PC-9 (cell line): ENCODE results near the gene TRIM37.

Source experiments
- EZH2 ChIP-seq: fragments of 200-600 bp; sonication (generic); IDR thresholded peaks from 2 replicates; pipeline ENCODE4 v1.8.0; 2017; ENCODE audit warnings: antibody characterized with exemption, low read depth
- TF ChIP-seq, protein P1 (sequence below): fragments of 200-600 bp; sonication (generic); conservative IDR thresholded peaks from 2 replicates; pipeline ENCODE4 v1.6.1; 2017; ENCODE audit warnings: mixed run types, antibody characterized with exemption, mild to moderate bottlenecking, moderate library complexity

DNA sequence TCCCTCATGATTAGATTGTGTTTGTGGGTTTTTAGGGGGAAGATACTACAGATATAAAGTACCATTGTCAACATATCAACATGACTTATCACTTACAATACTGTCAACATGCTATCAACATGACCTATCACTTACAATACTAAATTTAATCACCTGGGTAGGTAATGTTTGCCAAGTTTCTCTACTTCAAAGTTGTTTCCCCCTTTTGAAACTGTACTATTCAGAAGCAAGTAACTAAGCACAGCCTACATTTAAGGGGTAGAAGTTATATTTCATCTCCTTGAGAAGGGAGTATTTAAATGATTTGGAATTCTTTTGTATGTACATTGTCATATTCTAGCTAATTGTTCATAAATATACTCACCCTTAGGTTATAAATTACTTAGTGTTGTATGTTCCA is 68.7 kb downstream of the TRIM37 start:
- TF ChIP-seq, protein P1, sequence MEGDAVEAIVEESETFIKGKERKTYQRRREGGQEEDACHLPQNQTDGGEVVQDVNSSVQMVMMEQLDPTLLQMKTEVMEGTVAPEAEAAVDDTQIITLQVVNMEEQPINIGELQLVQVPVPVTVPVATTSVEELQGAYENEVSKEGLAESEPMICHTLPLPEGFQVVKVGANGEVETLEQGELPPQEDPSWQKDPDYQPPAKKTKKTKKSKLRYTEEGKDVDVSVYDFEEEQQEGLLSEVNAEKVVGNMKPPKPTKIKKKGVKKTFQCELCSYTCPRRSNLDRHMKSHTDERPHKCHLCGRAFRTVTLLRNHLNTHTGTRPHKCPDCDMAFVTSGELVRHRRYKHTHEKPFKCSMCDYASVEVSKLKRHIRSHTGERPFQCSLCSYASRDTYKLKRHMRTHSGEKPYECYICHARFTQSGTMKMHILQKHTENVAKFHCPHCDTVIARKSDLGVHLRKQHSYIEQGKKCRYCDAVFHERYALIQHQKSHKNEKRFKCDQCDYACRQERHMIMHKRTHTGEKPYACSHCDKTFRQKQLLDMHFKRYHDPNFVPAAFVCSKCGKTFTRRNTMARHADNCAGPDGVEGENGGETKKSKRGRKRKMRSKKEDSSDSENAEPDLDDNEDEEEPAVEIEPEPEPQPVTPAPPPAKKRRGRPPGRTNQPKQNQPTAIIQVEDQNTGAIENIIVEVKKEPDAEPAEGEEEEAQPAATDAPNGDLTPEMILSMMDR: no peak
- TF ChIP-seq EZH2: no peak
